GM13976 (cell line): ENCODE results near the gene DCDC2.

Experiments
- DNase-seq: peaks from one replicate; pipeline ENCODE4 v3.0.0; 2012; ENCODE audit warnings: low spot score
- in situ Hi-C: fragments of 300-500 bp; cut with MboI; formaldehyde crosslinking; loops from one replicate; pipeline ENCODE4 v1.12.0; 2022; ENCODE audit warnings: low sequenced_read_pairs, mixed read lengths, inconsistent platforms; ENCODE audit not compliant: unreplicated experiment
- TF ChIP-seq, protein P1 (sequence below): IDR thresholded peaks from 2 replicates; pipeline ENCODE4 v1.5.1; 2012; ENCODE audit warnings: borderline replicate concordance, mild to moderate bottlenecking; ENCODE audit not compliant: insufficient read depth; ENCODE audit errors: extremely low read depth, missing control alignments, control extremely low read depth

Gene DCDC2

DNA sequence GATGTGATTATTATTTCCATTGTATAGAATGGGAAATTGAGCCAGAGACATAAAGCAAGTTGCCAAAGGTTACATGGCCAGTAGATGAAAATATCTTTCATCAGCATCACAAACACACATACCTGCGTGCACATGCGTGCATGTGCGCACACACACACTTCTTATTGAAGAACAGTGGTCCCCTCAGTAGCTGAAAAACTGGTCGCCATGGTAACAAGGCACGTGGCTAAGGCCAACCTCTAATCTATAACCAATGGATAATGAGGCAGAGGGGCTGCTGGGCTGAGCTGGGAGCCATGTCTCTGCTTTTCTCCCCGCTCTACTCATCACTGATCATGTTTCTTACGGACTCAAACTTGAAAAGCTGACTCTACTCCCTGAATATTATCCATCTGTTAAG lies 171.5 kb downstream of the DCDC2 start:
- in situ Hi-C loops = no loop called here
- TF ChIP-seq, protein P1, sequence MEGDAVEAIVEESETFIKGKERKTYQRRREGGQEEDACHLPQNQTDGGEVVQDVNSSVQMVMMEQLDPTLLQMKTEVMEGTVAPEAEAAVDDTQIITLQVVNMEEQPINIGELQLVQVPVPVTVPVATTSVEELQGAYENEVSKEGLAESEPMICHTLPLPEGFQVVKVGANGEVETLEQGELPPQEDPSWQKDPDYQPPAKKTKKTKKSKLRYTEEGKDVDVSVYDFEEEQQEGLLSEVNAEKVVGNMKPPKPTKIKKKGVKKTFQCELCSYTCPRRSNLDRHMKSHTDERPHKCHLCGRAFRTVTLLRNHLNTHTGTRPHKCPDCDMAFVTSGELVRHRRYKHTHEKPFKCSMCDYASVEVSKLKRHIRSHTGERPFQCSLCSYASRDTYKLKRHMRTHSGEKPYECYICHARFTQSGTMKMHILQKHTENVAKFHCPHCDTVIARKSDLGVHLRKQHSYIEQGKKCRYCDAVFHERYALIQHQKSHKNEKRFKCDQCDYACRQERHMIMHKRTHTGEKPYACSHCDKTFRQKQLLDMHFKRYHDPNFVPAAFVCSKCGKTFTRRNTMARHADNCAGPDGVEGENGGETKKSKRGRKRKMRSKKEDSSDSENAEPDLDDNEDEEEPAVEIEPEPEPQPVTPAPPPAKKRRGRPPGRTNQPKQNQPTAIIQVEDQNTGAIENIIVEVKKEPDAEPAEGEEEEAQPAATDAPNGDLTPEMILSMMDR = no peak
- DNase-seq = no peak

DNA sequence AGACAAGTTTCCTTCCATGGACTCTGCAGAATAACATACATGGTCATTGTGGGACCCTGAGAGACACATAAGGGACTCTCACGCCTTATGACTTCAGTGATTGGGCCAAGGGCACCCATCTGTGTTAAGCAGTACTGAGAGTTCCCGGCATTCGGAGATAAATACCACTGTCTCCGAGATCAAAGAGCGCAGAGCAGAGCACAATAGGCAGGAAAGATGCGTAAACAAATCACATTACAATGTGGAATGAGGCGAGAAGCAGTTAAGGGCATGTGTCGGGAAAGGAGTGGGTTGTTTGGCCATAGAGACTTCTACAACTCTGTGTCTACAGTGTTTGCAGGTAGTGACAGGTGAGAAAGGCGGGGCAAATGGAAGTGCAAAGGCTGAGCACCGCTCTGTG lies 174.3 kb downstream of the DCDC2 start:
- in situ Hi-C loops = no loop called here
- no peak for DNase-seq

DNA sequence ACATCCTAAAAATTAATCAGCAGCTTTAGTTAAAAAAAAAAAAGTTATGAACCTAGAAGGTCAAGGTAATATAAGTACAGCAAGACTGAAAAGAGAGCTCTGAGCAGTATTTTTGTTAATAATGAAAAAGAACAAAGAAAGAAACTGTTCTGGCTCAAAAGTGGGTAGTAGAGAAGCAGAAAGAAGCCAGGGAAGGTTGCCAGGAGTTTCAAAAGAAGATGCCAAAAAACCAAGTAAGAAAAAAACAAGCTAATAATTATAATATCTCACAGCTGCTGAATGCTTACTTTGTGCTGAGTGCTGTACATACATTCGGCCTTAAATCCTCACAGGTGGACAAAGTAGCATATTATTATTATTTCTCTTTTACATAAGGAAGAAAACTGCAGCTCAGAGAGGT lies 200.0 kb downstream of the DCDC2 start:
- in situ Hi-C loops = no loop called here
- DNase-seq = no peak
- TF ChIP-seq, protein P1 = no peak

More for the DNA sequence above, 174.3 kb downstream of the DCDC2 start:
- TF ChIP-seq, protein P1 = no peak

DNA sequence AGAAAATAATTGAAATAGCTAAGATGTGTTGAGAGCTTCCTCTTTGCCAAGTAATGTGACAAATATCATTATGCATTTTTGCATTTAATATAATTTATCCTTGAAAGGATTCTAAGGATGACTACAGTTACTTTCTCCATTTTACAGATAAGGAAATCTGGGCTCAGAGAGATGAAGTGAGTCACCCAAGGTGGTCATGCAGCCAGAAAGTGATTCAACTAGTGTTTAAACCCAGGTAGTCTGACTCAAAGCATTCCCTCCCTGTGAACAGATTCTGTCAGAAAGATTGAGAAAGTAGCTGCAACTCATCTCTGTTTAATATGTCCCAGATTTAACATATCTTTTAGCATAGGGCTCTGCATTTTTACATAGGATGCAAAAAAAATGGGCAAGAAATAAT lies 203.7 kb downstream of the DCDC2 start:
- in situ Hi-C loops = no loop called here
- TF ChIP-seq, protein P1 = no peak
- no peak for DNase-seq

DNA sequence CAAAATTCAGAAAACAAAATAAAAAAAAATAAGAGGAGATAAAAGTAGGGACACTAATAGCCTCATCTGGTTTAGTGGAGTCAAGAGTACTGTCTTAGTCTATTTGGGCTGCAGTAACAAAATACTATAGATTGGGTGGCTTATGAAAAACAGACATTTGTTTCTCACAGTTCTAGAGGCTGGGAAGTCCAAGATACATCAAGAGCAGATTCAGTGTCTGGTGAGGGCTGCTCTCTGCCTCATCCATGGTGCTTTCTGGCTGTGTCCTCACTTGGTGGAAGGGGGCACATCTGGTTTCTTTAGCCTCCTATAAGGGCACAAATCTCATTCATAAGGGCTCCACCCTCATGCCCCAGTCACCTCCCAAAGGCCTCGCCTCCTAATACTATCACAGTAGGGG lies 205.8 kb downstream of the DCDC2 start:
- in situ Hi-C loops = no loop called here
- no peak for DNase-seq
- TF ChIP-seq, protein P1 = no peak

DNA sequence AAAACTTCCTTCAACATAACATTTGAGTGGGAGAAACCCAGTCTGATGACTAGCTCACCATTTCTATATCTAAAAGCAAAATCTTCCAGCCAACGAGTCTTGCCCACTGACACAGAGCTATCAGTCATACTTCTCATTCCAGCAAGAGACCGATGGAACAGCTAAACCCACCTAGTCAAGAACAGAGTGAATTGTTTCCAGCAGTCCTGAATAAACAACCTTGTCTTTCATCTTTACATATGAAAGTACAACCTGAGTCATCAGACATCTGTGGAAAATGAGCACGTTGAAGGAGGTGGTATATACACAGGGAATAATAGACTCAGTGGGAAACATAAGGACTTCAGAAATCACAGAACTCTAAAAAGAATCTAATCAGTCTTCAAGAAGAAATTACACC lies 208.0 kb downstream of the DCDC2 start:
- TF ChIP-seq, protein P1 = no peak
- no peak for DNase-seq
- in situ Hi-C loops = no loop called here

DNA sequence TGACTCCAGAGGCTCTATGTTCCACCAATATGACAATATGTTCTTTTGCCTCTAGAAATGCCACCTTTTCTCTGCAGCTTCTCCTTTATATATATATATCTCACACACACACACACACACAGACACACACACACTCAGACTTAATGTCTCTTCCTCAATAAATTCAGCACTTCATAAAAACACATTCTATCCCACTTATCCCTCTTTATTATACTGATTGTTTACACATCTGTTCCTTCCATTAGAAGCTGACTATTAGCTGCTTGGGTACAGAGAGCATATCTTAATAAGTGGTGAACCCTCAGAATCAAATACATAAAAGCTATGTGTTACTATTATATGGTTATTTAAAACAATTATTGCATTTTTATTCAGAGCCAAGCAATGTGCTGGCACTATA lies 208.6 kb downstream of the DCDC2 start:
- in situ Hi-C loops = no loop called here
- TF ChIP-seq, protein P1 = no peak
- DNase-seq = no peak
